ENCODE results near the gene EPHA6.
"Not testable (repeated sequence)": the region's sequence is repeated elsewhere in the genome, so short reads cannot be mapped to it uniquely, and the experiment has no call there.

EPHA6 gene

DNA sequence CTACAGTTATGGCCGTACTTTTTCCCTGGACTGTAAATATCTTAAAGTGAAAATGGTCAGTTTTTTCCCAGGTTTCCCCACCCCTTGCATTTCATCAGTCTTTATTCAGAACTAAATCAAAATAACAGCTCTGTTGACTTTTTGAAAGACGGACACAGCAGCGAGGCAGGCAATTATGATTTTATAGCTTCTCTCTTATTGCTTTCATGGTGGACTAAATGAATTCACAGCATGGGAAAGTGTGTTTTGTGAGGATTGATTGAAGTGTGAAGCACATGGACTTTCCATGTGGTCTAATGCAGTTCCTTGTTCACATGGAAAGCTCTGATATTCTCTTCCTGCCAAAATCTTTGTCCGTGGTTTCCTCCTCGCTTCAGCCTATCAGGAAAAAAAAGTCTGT is 681.5 kb downstream of the EPHA6 start:
- no peak for DNase-seq (ENCODE audit: extremely low read depth, low read depth)
- TF ChIP-seq, protein P1, sequence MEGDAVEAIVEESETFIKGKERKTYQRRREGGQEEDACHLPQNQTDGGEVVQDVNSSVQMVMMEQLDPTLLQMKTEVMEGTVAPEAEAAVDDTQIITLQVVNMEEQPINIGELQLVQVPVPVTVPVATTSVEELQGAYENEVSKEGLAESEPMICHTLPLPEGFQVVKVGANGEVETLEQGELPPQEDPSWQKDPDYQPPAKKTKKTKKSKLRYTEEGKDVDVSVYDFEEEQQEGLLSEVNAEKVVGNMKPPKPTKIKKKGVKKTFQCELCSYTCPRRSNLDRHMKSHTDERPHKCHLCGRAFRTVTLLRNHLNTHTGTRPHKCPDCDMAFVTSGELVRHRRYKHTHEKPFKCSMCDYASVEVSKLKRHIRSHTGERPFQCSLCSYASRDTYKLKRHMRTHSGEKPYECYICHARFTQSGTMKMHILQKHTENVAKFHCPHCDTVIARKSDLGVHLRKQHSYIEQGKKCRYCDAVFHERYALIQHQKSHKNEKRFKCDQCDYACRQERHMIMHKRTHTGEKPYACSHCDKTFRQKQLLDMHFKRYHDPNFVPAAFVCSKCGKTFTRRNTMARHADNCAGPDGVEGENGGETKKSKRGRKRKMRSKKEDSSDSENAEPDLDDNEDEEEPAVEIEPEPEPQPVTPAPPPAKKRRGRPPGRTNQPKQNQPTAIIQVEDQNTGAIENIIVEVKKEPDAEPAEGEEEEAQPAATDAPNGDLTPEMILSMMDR (IDR thresholded peaks at IDR 0.05; ENCODE audit: low read depth, low read length), result no peak

DNA sequence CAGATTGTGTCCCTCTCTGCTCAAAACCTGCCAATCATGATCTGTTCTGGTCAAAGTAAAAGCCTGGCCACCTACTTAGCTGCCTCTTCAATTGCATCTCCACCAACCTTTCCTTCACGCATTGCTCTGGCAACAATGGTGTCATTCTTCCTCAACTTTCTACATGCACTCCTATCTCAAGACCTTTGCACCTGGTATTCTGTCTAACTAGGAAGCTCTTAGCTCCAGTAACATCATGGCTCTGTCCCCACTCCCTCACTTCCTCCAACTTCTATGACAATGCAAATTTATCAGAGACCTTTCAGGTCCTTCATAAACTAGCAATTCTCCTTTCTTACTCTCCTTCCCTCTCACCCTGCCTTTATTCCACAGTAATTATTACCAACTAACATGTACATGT is 682.7 kb downstream of the EPHA6 start:
- DNase-seq (ENCODE audit: extremely low read depth, low read depth), result no peak
- TF ChIP-seq, protein P1 (IDR thresholded peaks at IDR 0.05; ENCODE audit: low read depth, low read length), result no peak

DNA sequence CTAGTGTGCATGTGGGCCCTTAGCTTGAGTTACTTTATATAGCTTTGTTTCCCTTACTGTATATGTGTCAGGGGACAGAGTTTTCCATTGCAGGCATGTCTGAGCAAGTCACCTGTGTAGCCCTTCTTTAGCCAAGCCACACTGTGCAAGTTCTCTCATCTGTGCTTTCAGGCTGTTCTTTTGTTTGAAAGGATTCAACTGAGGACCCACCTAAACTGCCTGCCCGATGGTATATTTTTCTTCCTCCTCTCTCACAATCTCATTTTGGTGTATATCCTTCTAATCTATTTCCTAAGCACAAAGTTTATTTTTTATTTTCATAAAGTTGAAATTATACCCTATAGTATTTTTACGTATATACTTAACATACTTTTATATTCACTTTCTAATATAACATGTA is 690.1 kb downstream of the EPHA6 start:
- DNase-seq (ENCODE audit: extremely low read depth, low read depth), result no peak
- TF ChIP-seq, protein P1 (IDR thresholded peaks at IDR 0.05; ENCODE audit: low read depth, low read length), result no peak

GRCh38 chr3:97510795-97511194 is 696.4 kb downstream of the EPHA6 start:
- no peak for DNase-seq (ENCODE audit: extremely low read depth, low read depth)
- TF ChIP-seq, protein P1 (IDR thresholded peaks at IDR 0.05; ENCODE audit: low read depth, low read length), result no peak

GRCh38 chr3:97515076-97515475 is 700.7 kb downstream of the EPHA6 start:
- TF ChIP-seq, protein P1 (IDR thresholded peaks at IDR 0.05; ENCODE audit: low read depth, low read length), result no peak
- no peak for DNase-seq (ENCODE audit: extremely low read depth, low read depth)

- TF ChIP-seq, protein P1 (IDR thresholded peaks at IDR 0.05; ENCODE audit: low read depth, low read length), result no peak
- DNase-seq (ENCODE audit: extremely low read depth, low read depth), result no peak
These were observed 716.3 kb downstream of the EPHA6 start for GRCh38 chr3:97530691-97531090.

DNA sequence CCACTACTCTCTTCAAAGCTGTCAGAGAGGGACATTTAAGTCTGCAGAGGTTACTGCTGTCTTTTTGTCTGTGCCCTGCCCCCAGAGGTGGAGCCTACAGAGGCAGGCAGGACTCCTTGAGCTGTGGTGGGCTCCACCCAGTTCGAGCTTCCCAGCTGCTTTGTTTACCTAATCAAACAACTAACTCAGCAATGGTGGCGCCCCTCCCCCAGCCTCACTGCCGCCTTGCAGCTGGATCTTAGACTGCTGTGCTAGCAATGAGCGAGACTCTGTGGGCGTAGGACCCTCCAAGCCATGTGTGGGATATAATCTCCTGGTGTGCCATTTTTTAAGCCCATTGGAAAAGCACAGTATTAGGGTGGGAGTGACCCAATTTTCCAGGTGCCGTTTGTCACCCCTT is 733.2 kb downstream of the EPHA6 start:
- not testable (repeated sequence) for DNase-seq (ENCODE audit: extremely low read depth, low read depth)

GRCh38 chr3:97550408-97550807 is 736.0 kb downstream of the EPHA6 start:
- no peak for DNase-seq (ENCODE audit: extremely low read depth, low read depth)
- TF ChIP-seq, protein P1 (IDR thresholded peaks at IDR 0.05; ENCODE audit: low read depth, low read length), result no peak
